Uterus (tissue), 2 donors: ENCODE measurements around the gene NAXE.

Experiments used
- CTCF ChIP-seq, 4 experiments: fragments of 200-600 bp in 2 of 4; fragments of 450-650 bp in 2 of 4; sonication (generic) in 2 of 4; IDR thresholded peaks; one replicate each; pipeline ENCODE4 v1.5.1; 2016 to 2019; ENCODE audit warnings: antibody characterized with exemption in 4 of 4, mild to moderate bottlenecking in 2 of 4, moderate library complexity in 1 of 4
- POLR2A ChIP-seq, 2 donors: fragments of 450-650 bp; IDR thresholded peaks; one replicate each; pipeline ENCODE4 v1.6.1; 2016; ENCODE audit warnings: antibody characterized with exemption in 2 of 2, mild to moderate bottlenecking in 1 of 2, moderate library complexity in 1 of 2

GRCh38 chr1:156551066-156551643, 40.4 kb upstream of the NAXE start:
- no peak for TF ChIP-seq CTCF (IDR thresholded peaks at IDR 0.05)
- TF ChIP-seq POLR2A (IDR thresholded peaks at IDR 0.05) = no peak
